GM19239 (cell line): ENCODE measurements around the gene OPA1.
A peak's percentile ranks its signal among the peaks of the same experiment; 100 is the strongest.

Experiments used
- DNase-seq: peaks from one replicate; pipeline ENCODE4 v3.0.0; 2011; ENCODE audit warnings: low spot score; ENCODE audit not compliant: insufficient read length
- FAIRE-seq: peaks from 2 replicates; lab custom pipeline; 2011; peaks lifted over from hg19 to GRCh38; lab: Jason Lieb, UNC

Gene OPA1

DNA sequence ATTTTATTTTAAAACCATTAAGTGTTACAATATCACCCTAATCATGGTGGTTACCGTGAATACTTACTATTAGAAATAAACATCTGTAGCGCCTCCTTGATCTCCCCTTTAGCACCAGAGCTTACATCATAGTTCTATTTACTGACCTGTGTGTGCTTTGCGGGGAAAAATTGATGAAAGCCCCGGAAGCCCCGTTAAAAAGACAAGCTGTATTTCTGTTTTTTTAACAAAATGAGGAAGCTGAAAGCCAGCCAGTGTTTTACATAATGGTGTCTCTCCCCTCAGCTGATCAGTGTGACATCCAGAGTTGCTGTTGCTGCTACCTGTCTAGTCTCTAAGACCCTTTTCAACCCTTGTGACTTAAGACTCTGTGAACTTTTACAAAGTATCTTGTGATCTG lies 100.8 kb downstream of the OPA1 start:
- DNase-seq, result no peak
- no peak for FAIRE-seq

DNA sequence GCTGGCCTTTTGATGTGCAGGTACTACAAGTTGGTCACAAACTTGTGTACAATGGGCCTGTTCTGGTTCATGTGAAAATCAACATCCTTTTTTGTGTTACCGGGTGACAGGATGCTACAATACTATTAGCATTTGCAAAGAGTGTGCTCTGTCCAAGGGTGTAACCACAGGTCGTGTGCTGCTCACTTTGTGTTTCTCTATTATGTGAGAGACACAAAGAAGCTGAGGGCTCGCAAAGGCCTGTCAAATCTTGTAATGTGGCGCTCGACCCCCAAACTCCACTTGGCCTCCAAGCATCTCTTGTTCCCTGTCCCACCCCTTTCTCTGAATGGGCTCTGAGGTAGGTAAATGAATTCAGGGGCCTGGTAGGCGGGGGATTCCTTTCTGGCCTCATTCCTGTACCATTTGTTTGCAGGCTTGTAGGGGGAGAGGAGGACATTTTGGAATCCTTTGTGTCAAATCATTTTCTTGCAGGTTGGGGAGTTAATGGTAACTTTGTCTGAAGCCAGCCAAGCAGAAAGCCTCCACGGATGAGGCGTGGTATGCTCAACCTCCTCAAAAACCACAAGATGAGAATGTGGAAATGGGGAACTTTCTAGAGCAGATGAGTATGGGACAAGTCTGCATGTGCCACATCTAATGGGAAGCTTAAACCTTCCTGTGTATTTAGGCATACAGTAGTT lies 109.1 kb downstream of the OPA1 start:
- peak; percentile 37 for FAIRE-seq

DNA sequence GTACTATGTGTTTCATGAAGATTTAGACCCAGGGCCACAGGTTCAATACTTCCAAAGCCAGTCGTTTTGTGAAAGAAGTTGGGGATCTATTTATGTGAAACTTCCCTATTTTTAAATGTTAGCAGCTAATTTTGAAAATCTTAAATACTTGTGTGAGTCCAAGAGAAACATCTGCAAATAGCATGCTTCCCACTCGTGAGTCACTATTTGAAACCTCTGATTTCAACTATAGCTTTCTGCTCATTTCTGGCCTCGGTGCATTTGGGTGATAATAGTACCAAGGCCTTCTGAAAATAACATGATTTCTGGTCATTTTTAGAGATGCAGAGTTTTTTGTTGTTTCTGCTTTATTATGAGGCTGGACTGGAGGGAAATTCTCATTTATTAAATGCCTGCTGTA lies 110.0 kb downstream of the OPA1 start:
- DNase-seq (no peak), FAIRE-seq (no peak)

More for the DNA sequence above, 109.1 kb downstream of the OPA1 start:
- no peak for DNase-seq

DNA sequence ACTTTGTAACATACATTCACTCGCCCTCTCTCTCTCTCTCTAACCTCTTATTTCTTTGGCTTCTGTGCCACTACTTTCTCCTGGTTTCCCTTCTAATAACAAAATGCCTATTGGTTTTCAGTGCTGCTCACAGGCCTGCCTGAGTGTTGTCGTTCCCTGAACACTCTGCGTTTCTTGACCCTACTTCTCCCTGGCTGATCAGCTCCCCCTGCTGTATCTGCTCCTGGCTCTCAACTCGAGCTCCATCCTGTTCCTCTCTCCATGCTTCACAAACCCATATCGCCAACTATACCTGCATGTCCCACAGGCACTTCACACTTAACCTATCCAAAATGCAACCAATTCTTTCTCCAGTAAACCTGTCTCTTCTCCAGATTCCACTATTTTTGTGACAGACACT lies 111.4 kb downstream of the OPA1 start:
- no peak for FAIRE-seq
- no peak for DNase-seq

DNA sequence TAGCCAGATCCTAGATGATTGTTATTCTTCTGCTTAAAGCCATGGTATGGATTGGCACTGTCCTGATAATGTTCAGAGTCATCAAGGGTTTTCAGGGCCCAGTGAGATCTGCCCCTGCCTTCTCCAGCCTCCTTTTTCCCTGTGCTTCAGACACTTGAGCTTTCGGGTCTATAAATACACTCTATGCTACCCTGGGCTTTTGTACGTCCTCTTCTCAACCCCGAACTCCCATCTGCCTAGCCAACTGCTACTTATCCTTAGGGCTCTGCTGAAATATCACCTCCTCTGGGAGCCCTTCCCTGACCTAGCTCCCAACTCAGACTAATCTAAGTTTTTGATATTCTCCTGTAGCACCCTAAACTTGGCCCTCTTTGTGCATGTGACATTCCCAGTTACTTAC lies 115.3 kb downstream of the OPA1 start:
- FAIRE-seq (no peak), DNase-seq (no peak)

DNA sequence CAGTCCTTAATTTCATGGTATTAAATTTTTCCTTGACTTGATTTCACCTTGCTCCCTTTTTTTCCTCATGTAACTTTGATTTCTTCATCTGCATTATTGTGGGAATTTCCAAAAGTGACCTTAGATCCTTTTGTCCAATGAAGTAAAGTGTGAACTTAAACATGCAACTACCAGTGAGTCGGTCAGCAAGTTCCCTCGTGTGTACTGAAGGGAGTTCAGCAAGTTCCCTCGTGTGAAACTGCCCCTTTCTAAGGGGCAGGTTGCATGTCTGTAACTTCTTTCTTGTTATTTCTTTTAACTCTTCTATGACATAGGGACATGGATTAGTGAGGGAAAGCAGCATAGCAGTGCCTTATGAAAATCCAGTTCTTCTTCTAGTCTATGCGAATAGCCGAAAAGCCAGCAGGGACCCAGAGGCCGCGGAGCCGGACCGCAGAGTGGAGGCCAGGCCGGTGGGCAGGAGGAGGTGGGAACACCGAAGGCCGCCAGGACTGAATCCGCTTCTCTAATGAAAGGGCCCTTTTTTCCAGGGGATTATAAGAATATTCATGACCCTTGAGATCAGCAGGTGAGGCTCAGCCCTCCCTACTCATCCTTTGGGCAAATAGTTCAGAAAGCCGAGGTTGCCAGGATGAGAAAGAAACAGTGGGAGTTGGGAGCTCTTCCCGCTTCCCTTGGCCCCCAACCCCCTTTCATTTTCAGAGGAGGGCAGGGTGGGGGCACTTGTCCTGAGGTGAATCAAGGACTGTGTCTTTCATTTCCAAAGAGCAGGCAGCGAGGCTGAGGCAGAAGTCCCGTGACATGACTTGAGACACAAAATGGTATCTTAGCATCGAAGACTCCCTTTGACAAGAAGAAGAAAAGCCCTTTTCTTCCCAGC lies 117.5 kb downstream of the OPA1 start:
- DNase-seq (no peak), FAIRE-seq (no peak)

DNA sequence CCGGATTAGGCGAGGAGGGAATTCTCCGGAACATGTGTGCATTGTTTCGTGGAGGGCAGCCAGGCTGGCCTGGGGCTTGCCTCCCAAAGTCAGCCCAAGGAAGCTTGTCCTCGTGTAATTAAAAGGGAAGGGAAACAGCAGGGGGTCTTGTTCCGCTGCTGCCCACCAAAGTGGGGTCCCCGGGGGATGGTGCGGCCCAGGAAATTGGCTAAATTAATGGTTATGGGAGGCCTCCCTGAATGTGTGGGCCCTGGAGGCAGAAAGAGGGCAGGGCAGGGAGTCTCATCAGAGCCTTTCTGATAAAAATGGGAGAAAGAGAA lies 118.1 kb downstream of the OPA1 start:
- DNase-seq (no peak), FAIRE-seq (no peak)

DNA sequence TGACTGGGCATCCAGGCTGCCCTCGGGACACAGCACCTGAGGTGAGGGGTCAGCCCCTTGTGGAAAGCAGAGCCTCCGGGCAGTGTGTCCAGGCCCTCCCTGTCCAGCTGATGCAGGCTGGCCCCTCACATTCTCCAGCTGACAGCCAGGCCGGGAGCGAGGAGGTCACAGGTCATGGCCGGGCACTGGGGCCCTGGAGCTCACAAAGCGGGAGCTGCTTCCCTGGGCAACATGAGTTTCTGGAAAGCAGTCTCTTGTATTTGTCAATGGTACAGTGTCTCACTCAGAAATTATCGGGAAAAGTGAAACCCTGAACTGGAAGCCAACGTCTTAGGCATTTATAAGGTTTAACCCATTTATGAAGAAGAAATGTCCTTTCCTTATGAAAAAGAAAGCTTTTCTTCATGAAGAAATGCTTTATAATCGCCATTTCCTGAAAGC lies 118.5 kb downstream of the OPA1 start:
- DNase-seq (no peak), FAIRE-seq (no peak)

DNA sequence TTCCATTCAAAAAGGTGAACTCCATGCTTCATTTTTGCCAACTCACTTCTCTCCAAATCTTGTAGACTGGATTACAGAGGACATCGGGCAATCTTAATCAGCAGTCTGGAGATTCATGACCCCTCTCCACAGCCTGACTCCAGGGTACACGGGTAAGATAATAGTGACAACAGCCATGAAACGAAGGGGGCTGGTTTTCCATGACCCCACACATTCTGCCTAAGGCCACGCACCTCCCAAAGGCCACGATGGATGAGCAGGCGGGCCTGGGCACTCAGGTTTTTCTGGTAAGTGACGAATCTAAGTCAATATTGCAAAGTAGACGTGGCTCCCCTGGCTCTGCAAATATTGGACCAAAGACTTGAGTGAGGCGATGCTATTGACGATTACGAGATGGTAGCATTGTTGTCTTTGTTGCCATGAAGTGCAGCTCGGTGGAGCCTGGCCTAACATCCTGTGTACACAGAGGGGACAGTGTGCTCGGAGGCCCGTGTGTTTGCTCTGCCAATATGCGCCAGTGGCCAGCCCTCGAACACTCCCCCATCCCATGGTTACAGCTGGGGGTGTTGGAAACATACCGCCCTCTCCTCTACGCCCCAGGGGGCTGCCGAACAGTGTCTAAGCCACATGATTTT lies 119.1 kb downstream of the OPA1 start:
- FAIRE-seq (no peak), DNase-seq (no peak)

DNA sequence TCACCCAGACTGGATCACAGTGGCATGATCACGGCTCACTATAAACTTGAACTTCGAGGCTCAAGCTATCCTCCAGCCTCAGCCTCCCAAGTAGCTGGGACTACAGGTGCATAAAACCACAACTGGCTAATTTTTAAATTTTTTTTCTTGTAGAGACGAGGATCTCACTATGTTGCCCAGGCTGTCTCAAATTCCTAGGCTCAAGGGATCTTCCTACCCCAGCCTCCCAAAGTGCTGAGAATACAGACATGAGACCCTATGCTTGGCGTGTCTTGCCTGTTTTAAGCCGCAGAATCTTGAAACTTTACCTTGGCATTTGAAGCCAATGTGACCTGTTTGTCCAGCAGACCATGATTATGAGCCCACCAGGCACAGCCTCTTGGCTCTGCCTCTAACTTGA lies 119.9 kb downstream of the OPA1 start:
- DNase-seq (no peak), FAIRE-seq (no peak)

DNA sequence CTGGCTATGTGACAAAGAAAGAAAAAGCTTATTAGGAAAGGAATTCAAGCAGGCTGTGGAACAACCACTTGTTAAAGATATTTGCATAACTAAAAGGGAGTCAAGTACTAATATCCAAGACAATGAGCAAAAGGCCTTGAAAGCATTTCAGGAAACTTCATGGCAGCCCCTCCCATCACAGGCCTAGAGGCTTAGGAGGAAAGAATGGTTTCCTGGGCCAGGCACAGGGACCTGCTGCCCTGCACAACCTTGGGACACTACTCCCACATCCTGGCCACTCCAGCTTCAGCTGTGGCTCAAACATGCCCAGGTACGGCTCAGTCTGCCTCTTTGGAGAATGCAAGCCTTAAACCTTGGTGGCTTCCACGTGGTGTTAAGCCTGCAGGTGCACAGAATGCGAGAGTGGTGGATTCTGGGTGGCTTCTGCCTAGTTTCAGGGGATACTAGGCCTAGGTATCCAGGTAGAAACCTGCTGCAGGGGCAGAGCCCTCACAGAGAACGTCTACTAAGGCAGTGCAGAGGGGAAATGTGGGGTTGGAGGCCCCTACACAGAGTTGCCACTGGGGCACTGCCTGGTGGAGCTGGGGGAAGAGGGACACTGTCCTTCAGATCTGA lies 121.6 kb downstream of the OPA1 start:
- no peak for FAIRE-seq
- no peak for DNase-seq

DNA sequence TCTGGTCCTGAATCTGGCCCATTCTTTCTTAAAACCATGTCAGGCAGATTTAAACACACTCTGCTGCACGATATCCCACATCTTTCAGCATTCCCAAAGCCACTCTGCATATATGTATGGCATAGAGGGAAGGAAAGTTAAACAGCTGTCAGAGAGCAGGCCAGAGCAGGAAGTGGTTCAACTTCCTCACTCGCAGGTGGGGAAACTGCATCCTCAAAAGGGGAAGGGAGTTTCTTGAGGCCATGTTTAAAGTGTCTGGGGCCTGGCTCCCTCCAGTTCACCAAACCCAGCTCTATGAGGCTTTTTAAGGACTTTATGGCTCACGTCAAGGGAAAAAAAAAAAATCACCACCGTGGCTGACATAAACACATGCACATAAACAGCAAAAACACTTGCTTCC lies 123.1 kb downstream of the OPA1 start:
- DNase-seq (no peak), FAIRE-seq (no peak)

DNA sequence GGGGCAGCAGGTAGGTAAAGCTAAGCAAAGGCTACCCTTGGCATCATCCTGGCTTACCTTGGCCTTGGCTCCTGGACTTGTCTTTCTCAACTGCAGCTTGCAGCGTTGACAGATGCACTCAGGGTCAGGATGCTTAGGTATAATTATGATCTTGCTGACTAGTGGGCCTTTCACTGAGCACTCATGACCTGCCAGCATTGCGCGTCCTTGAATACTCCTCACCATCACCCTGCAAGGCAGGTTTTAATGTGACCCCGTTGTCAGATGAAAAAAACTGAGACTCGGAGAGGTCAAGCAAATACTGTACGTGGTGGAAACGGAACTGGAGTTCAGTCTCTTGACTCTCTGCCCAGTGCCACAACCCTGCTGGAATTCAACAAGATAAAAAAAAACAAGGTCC lies 126.7 kb downstream of the OPA1 start:
- FAIRE-seq (no peak), DNase-seq (no peak)

DNA sequence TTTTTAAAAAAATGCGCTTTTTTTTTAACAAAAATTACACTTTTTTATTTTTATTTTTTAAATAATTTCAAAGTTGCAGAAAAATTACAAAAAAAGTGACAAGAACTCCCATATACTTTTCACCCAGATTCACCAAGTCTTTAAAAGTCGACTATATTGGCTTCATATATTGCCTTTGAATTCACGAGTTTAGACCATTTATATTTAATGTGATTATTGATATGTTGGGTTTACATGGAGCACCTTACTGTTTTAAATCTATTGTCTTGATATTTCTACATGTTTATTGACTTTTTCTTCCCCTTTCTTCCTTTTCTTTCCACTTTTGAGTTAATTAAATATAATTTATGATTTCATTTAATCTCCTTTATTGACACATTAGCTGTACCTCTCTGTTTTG lies 127.2 kb downstream of the OPA1 start:
- FAIRE-seq (no peak), DNase-seq (no peak)

DNA sequence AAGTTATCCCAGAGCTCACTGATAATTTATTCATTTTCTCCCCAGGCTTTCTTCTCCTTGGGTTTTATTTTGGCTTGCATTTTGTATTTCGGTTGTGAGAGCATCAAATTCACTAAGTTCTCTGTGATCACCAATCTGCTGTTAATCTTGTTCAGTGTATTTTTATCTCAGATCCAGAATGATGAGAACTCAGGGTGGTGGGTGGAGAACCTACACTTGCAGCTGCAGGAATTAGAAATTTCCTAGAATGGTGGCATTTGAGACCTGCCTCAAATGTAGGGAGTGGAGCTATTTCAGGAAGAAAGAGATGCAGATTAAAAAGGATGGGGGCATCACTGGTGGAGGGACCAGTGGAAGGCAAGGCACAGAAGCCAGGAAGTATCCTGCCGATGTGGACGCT lies 129.6 kb downstream of the OPA1 start:
- DNase-seq, result no peak
- FAIRE-seq, result no peak

DNA sequence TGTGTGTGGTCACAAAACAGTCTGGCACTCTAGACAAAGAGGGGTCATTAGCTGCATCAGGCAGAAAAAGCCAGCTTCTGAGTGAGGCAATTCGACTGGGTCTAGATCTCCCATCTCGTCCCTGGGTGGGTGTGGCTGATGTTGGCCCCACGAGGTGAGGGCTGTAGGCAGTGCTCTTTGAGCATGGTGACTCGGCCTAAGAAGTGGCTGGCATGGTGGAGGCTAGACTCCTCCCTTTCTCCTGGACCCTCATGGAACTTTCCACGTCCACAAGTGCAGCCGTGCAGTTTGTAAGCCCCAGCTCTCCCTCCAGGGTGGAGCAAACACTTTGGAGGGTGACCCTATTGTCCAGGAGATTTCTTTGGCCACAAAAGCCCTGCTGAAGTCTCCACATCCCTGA lies 134.1 kb downstream of the OPA1 start:
- FAIRE-seq (no peak), DNase-seq (no peak)

DNA sequence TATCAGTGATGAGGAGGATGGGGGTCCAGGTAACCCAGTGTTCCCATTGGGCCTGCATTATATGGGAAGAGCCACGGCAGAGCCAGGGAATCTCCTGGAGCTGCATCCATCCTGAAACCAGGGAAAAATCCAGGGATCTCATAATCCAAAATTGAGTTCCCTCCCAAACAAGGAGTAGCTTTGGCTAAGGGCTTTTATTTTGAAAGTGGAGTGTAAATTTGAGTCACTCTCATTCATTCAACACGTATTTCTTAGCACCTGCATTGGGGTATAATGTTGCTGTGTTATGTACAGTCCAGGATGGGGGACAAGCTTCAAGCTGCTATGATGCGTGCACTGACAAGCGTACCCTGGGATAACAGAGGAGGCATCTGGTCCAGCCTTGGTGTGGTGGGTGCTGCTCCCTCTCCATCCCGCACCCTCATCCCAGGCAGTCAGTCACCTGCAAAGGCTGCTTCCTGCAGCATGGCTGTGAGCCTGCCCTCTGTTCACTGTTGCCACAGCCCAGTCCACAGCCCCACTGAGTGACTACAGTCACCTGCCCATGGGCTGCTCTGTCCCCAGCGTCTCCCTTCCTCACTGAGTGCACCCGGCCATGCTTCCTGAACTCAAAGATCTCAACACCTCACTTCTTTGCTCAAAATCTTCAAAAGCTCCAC lies 135.6 kb downstream of the OPA1 start:
- FAIRE-seq (no peak), DNase-seq (no peak)

DNA sequence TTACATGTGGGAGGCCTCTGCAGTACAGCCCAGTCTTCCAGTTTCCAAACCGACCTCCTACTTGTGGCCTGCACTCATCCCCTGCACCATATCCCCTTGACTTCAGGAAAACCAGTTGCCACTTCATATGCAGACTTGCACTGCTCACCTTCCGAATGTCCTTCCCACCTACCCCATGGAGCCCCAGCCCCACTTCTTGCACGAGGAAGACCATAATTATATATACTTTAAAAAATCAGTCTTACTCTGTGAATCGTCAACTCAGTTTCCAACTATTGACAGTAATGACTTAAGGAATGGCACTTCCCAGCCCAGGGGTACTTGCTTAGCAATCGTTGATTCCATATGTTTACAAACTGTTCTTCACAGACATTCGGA lies 136.1 kb downstream of the OPA1 start:
- FAIRE-seq, result no peak
- DNase-seq, result no peak

DNA sequence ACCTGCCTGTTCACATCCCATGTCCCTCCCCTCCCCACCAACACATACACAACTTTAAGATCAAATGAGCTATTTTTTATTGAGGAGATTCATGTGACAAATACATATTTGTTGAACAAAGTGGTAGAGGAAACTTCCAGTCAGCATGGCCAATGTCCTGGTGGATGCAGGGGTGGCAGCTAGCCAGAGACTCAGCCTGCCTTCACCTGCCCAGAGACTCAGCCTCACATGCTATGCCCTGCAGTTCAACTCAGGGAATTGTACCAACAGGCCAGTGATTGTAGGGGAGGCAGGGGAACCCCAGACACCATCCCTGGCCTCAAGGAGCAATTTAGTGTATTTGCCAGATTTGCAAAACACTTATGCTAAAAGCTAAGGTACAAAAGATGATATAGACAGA lies 136.6 kb downstream of the OPA1 start:
- DNase-seq (no peak), FAIRE-seq (no peak)

DNA sequence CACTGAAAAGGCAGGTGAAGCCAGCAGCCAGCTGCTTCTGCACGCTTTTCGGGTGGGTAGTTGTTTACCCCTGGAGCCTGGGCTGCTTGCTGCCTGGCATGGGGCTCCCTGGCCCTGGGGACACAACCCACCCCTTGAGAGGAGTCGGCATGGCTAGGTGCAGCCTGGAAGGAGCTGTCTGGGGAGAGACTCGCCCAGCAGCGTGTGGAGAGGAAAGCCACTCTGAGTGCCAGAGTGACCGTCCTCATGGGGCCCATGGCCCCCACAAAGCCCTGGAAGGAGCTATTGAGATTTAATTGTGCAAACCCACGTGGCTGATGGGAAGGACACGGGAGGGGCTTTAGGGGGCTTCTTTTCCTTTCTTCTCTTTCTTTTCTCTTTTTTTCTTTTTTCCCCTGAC lies 137.5 kb downstream of the OPA1 start:
- no peak for FAIRE-seq
- DNase-seq, result no peak

DNA sequence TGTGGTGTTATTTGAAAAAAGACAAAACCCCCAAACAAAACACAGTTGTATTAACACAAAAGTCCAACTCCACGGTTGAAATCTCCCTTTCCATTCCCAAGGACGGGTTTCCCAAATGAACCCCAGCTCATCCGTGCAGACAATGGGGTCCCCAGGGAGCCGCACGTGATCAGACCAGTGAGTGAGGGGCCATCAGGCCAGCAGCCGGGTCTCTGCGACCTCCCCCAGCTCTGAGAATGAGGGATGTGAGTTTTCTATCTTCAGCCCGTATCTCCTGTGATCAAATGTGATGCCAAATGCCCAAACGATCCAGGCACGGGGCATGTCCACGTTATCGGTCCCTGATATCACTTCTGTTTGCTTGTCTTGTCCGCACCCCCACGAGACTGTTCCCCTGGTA lies 138.0 kb downstream of the OPA1 start:
- DNase-seq (no peak), FAIRE-seq (no peak)
